Neutrophil (primary cell): ENCODE measurements around the gene BMPR1A.

Experiments
- H3K27ac ChIP-seq: fragments of 200-600 bp; sonication (generic); 2 replicates; pipeline ENCODE4 v1.5.1; 2016; ENCODE audit warnings: mild to moderate bottlenecking, moderate library complexity
- H3K27me3 ChIP-seq: fragments of 200-600 bp; sonication (generic); 2 replicates; pipeline ENCODE4 v1.6.0; 2016; ENCODE audit warnings: mild to moderate bottlenecking
- H3K36me3 ChIP-seq: fragments of 200-600 bp; sonication (generic); 2 replicates; pipeline ENCODE4 v1.5.1; 2017
- H3K4me1 ChIP-seq, 2 experiments: fragments of 200-600 bp in 1 of 2; sonication (generic) in 1 of 2; 1 replicate in 1 of 2; 2 replicates in 1 of 2; pipeline versions ENCODE4 v1.5.1 to v1.6.1; 2013 to 2016; ENCODE audit warnings: low read depth in 1 of 2, low read length in 1 of 2, mild to moderate bottlenecking in 1 of 2, moderate library complexity in 1 of 2; ENCODE audit not compliant: control insufficient read depth in 1 of 2, insufficient read depth in 1 of 2
- H3K4me3 ChIP-seq, 2 experiments: fragments of 200-600 bp in 1 of 2; sonication (generic) in 1 of 2; 1 replicate in 1 of 2; 2 replicates in 1 of 2; pipeline ENCODE4 v1.5.1; 2013 to 2016; ENCODE audit warnings: low read depth in 1 of 2, low read length in 1 of 2, mild to moderate bottlenecking in 1 of 2, moderate library complexity in 1 of 2
- H3K9me3 ChIP-seq: fragments of 200-600 bp; sonication (generic); 2 replicates; pipeline ENCODE4 v1.5.1; 2016
- CTCF ChIP-seq: fragments of 200-600 bp; sonication (generic); IDR thresholded peaks from 2 replicates; pipeline ENCODE4 v1.5.1; 2016; ENCODE audit warnings: antibody characterized with exemption

Gene BMPR1A

GRCh38 chr10:86898511-86898910, 142.1 kb downstream of the BMPR1A start:
- no peaks in the 10 kb centered on the region for H3K9me3 ChIP-seq
- peaks cover 34% of the 10 kb centered on the region for H3K27me3 ChIP-seq
- no peak overlapping the region for H3K27ac ChIP-seq
- TF ChIP-seq CTCF: no peak
- no peaks in the 10 kb centered on the region for H3K4me1 ChIP-seq
- H3K4me3 ChIP-seq: no peak overlapping the region
- no peaks in the 10 kb centered on the region for H3K36me3 ChIP-seq

GRCh38 chr10:86899132-86899531, 142.7 kb downstream of the BMPR1A start:
- Histone ChIP-seq H3K27ac (no peak overlapping the region), H3K9me3 (no peaks in the 10 kb centered on the region), H3K27me3 (peaks cover 34% of the 10 kb centered on the region), H3K4me1 (no peaks in the 10 kb centered on the region), H3K36me3 (no peaks in the 10 kb centered on the region), H3K4me3 (no peak overlapping the region)
- TF ChIP-seq CTCF: no peak

GRCh38 chr10:86899670-86900276, 143.4 kb downstream of the BMPR1A start:
- no peak for TF ChIP-seq CTCF
- no peaks in the 10 kb centered on the region for H3K4me1 ChIP-seq
- H3K27me3 ChIP-seq: peaks cover 34% of the 10 kb centered on the region
- no peak overlapping the region for H3K4me3 ChIP-seq
- no peaks in the 10 kb centered on the region for H3K36me3 ChIP-seq
- H3K27ac ChIP-seq: no peak overlapping the region
- no peaks in the 10 kb centered on the region for H3K9me3 ChIP-seq

- H3K27ac ChIP-seq: no peak overlapping the region
- H3K4me1 ChIP-seq: no peaks in the 10 kb centered on the region
- H3K4me3 ChIP-seq: no peak overlapping the region
- no peaks in the 10 kb centered on the region for H3K36me3 ChIP-seq
- no peak for TF ChIP-seq CTCF
- no peaks in the 10 kb centered on the region for H3K9me3 ChIP-seq
- H3K27me3 ChIP-seq: peaks cover 34% of the 10 kb centered on the region
These were observed 144.5 kb downstream of the BMPR1A start for GRCh38 chr10:86900955-86901354.

GRCh38 chr10:86904600-86904999, 148.2 kb downstream of the BMPR1A start:
- no peak overlapping the region for H3K4me3 ChIP-seq
- no peaks in the 10 kb centered on the region for H3K36me3 ChIP-seq
- no peaks in the 10 kb centered on the region for H3K4me1 ChIP-seq
- H3K9me3 ChIP-seq: no peaks in the 10 kb centered on the region
- no peak overlapping the region for H3K27ac ChIP-seq
- no peak for TF ChIP-seq CTCF
- peaks cover 16% of the 10 kb centered on the region for H3K27me3 ChIP-seq

- TF ChIP-seq CTCF: no peak
- H3K27me3 ChIP-seq: peaks cover 7% of the 10 kb centered on the region
- no peak overlapping the region for H3K4me3 ChIP-seq
- no peaks in the 10 kb centered on the region for H3K36me3 ChIP-seq
- no peak overlapping the region for H3K27ac ChIP-seq
- no peaks in the 10 kb centered on the region for H3K9me3 ChIP-seq
- no peaks in the 10 kb centered on the region for H3K4me1 ChIP-seq
These were observed 149.0 kb downstream of the BMPR1A start for GRCh38 chr10:86905429-86905828.
